Left renal pelvis (tissue), 4 donors: Measurements from ENCODE around the gene DCUN1D4. TPM values are rescaled to one million over a fixed set of nuclear protein-coding genes. Genes with fewer than 3 reads are reported as not detected.
"Not testable (repeated sequence)": the region's sequence is repeated elsewhere in the genome, so short reads cannot be mapped to it uniquely, and the experiment has no call there.

Experiments
- DNase-seq, 4 donors: peaks; one replicate each; pipeline ENCODE4 v3.0.0-alpha.2; 2013; ENCODE audit warnings: low read depth in 4 of 4, low spot score in 3 of 4
- polyA plus RNA-seq, 4 donors: library from polyadenylated mRNA; unstranded; fragments of 120-200 nt; gene quantifications; one replicate each; pipeline ENCODE4 v1.2.1, GENCODE V29; 2013; ENCODE audit not compliant: insufficient read length in 4 of 4

DCUN1D4 gene
- polyA plus RNA-seq, 4 donors = 40.4 to 64.5 (median 62.4) TPM

DNA sequence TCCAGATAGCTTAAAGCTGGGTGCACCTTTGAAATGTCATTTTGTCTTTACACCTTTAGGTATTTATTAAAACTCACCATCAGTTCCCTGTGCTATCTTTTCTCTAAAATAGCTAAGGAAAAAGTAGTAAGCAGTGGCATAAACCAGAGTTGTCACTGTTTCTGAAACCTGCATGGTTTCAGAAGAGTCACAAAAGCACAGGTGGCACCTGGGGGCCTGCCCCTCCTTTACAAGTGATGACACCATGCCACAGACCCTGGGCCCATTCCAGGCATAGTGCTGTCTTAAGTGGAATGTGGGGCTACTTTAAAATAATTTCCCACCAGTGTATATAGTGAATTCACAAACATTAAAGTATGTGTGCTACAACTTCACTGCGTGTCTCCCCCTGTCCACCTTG lies 47.8 kb downstream of the DCUN1D4 start:
- no peak for DNase-seq

DNA sequence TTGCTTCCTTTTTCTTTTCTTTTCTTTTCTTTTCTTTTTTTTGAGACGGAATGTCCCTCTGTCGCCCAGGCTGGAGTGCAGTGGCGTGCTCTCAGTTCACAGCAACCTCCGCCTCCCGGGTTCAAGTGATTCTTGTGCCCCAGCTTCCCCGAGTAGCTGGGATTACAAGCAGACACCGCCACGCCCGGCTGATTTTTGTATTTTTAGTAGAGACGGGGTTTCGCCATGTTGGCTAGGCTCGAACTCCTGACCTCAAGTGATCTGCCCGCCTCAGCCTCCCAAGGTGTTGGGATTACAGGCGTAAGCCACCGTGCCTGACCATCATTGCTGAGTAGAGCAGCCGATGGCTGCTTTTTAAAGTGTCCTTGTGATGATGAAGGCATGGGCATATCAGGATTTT lies 50.4 kb downstream of the DCUN1D4 start:
- DNase-seq = not testable (repeated sequence)

DNA sequence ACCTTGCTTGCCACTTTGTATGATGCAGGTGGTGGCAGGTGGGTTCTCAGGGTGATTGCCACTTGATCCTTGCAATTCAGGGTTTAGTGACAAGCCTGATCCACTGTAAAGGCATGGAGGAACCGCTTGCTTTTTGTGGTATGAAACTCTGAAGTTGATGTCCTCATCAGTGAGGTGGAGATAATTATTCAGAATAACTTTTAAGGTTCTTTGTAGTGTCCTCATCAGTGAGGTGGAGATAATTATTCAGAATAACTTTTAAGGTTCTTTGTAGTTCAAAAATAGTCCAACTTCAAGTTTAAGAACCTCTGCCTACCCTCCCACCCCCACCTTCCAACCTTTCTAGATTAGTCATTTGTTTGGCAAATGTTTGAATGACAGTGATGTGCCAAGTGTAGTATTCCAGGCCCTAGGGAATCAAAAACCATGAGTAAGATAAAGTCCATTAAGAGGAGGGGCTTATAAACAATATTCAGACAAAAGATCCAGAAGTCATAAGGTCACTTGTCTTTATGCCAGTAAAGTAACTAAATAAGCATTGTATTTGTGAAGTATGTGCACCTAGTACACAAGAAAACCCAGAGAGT lies 51.2 kb downstream of the DCUN1D4 start:
- no peak for DNase-seq

DNA sequence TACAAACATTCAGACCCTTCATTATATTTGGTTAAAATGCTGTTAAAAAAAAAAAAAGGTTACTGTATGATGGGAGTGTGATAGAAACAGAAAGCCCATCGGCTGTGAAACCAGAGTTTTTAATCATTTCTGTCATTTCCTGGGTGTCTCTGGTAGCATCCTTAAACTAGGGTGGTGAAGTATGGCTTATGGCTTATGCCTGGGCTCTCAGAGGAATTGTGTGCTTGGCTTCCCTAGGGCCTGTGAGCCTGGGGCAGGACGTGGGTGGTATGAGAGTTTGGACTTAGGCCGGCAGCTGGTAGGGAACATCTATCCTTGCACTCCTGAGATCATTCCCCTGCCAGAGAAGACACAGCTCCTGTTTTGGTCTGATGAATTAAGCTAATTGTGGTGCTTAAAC lies 52.2 kb downstream of the DCUN1D4 start:
- no peak for DNase-seq

- DNase-seq = peak in 3 of 4 donors; percentile 22 to 41 (median 36)
Measured at GRCh38 chr4:51895816-51896408, 53.0 kb downstream of the DCUN1D4 start.

GRCh38 chr4:51901363-51901762 lies 58.4 kb downstream of the DCUN1D4 start:
- DNase-seq = no peak

DNA sequence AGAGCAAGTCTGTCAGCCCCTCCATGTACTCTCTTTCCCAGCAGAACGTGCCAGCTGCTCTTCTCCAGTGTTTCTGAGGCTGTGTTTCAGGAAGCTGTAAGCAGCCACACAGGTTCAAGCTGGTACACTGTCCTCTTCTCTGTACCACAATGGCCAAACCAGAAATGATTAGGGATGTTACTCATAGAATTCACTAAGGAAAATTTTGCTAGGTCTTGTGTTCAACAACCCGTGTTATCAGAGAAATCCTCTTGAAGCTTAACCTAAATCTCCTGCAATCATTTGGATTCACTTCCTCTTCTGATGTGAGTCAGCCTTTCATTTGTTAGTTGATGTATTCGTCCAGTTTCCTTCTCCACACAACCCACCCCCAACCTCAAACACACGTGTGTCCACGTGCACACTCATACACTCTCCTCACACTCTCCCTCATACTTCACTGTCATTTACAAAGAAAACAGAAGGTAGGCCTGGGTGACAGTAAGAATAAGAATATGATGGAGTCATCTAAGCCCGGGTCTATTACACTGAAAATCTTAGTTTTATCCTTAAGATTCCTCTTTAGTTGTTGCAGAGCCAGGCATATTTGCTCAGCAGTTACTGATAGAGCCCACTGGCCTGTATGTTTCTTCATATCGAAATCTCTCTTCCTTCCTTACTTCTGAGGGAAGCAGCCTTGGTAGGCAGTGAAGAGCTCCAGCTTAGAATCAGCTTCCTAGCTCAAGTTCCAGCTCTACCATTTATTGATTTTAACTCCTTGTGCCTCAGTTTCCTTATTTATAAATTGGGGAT lies 63.4 kb downstream of the DCUN1D4 start:
- DNase-seq = no peak

- no peak for DNase-seq
Measured at GRCh38 chr4:51907006-51907669, 64.2 kb downstream of the DCUN1D4 start.

DNA sequence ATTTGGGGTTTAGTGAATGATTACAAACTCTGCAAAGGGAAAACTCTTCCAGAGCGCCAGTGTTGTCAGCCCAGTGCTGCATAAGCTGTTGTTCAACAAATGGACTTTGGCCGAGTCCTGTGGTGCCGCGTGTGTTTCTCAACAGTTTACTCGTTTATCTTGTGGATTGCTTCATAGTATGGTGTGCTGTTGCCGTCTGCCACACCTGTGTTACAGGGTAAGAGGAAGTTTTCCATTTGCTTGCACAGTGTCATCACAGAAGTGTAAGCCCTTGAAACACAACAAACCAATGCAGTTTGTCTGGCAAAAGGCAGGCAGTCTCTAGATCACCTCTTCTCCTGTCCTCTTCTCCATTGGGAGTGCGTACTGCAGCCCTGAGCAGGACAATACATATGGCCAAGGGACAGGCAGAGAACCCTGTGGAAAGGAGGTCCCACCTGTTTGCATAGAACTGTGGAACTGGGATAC lies 66.3 kb downstream of the DCUN1D4 start:
- peak in 1 of 4 donors; percentile 14 for DNase-seq

- no peak for DNase-seq
Measured at GRCh38 chr4:51918251-51918650, 75.3 kb downstream of the DCUN1D4 start.

DNA sequence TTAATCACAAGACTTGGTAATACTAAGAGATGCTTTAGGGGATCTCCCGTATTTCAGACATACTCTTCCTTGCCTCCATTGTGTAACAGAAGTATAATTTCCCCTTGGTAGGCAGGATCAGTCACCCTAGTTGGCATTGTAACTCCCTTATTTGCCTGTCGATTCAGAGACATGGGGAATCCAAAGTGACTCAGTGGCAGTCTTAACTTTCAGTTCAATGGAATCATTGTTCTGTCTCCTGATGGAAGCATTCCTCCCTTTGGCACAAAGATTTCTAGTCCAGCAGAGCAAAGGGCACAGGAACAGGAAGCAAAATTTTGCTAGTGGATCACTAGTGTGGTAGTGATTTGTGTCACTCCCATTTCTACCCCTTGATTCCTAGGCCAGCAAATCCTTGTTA lies 80.4 kb downstream of the DCUN1D4 start:
- no peak for DNase-seq

DNA sequence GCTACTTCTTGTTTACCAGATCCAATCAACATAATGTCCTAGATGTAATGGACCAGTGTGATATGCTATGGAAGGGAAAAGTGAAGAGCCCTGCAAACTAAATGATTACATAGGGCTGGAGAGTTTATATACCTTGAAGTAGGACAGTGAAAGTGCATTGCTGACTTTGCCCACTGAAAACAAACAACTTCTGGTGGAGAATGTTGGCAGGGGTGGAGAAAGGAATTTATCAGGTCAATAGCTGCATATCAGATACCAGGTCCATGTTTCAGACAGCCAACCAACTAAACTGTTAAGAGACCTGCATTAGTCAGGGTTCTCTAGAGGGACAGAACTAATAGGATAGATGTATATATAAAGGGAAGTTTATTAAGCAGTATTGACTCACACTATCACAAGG lies 82.4 kb downstream of the DCUN1D4 start:
- no peak for DNase-seq

- no peak for DNase-seq
Measured at GRCh38 chr4:51930557-51930956, 87.6 kb downstream of the DCUN1D4 start.

DNA sequence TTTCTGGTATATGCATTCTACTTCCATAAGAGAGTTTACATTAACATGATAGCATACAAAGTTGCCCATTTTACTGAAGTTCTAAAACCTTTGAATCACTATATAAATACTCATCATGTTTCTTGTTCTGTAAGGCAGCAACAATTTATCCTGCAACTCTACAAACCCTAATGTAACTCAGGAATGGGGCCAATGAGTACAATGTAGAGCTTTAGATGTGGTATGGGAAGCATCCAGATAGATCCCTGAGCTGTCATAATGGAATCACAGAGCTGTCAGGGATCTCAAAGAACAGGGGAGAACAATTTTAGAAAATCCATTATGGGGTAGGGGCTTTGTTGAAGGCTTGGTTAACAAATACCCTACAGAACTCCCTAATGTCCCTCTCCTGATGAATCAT lies 88.5 kb downstream of the DCUN1D4 start:
- no peak for DNase-seq

- no peak for DNase-seq
Measured at GRCh38 chr4:51932261-51932660, 89.3 kb downstream of the DCUN1D4 start.

- no peak for DNase-seq
Measured at GRCh38 chr4:51932684-51933083, 89.7 kb downstream of the DCUN1D4 start.

DNA sequence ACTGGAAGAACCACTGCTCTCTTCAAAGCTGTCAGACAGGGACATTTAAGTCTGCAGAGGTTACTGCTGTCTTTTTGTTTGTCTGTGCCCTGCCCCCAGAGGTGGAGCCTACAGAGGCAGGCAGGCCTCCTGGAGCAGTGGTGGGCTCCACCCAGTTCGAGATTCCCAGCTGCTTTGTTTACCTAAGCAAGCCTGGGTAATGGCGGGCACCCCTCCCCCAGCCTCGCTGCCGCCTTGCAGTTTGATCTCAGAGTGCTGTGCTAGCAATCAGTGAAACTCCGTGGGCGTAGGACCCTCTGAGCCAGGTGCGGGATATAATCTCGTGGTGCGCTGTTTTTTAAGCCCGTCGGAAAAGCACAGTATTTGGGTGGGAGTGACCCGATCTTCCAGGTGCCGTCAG lies 97.5 kb downstream of the DCUN1D4 start:
- not testable (repeated sequence) for DNase-seq

GRCh38 chr4:51942108-51942832 lies 99.3 kb downstream of the DCUN1D4 start:
- no peak for DNase-seq

DNA sequence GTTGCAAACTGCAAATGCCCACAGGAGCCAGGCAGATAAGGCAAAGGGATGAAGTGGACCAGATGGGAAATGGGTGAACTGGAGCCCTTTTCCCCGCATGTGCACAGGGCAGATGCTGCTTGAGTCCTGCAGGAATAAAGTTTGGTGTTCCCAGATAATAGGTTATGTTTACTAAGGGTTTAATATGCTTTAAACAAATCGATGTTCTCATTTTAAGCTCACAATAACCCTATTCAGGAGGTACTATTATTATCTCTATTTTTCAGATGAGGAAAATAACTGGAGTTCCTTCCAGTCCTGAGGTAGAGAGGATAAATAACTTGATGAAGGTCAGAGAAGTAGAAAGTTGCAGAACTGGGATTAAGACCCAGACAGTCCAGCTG lies 99.9 kb downstream of the DCUN1D4 start:
- DNase-seq = no peak

DNA sequence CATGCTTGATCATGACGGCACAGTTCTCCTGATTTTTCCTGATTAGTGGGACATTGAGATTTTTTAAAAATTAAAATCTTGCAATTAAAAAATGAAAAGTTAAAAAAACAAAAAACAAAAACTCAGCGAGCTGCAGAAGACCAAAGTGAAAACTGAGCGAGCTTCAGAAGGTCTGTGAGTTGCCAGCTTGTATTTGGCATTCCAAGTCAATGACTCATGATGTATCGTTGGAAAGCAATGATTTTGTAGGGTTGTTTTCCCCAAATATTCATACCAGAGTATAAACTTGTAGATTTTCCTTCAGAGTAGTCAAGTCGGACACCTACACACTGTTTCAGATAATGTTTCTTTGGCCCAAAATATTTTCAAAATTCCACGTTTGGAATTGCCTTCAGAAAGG lies 100.3 kb downstream of the DCUN1D4 start:
- no peak for DNase-seq
